ENCODE data around the gene CHRNA1.

Gene CHRNA1

DNA sequence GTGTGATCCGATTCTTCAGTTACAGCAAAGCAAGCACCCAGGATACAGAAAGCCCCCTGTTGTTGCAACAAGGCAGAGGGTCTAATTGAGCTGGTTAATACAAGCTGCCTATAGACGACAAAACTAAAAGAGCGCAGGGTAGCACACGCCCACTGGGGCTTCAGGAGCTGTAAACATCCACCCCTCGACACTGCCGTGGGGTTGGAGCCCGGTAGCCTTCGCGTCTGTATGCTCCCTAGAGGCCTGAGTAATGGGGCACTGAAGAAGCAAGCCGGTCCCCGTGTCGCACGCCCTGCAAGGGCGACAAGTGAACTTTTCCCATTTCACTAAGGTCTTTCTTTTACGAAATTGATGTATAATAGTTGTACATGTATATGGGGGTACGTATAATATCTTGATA is 24.7 kb upstream of the CHRNA1 start:
- H3K27me3 Mint-ChIP-seq: peaks cover 13% of the 10 kb centered on the region
- no peak for DNase-seq (ENCODE audit: low spot score in 2 of 2)

DNA sequence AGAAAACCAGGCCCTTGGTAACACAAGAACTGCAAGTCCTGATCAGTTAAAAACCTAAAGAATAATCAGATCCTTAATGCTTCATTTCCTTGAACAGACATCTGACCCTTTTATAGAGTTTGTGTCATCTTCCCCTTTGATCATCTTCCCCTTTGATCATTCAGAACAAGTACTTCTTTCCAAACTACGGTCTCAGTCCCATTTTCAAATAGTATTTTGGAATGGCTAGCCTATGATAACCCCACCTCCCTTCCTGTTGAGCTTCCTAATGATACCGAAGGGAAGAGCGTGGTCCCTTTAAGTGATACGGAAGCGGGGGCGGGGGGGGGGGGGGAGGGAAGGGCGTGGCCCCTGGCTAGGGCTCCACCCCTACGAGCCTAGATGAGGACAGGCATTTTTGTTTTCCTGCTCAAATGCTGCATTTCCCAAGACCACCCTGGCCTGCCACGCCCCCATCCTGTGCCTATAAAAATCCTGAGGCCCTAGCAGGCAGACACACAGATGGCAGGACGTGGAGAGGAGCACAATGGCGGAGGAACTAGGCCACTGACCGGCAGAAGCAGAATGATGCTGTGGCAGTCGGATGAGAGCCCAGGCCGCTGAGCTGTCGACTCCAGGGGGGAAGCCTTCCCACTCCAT is 24.1 kb upstream of the CHRNA1 start:
- Mint-ChIP-seq H3K4me3 (peak overlapping the region; percentile 41), H3K27ac (no peak overlapping the region), H3K36me3 (no peaks in the 10 kb centered on the region), H3K27me3 (peaks cover 10% of the 10 kb centered on the region), H3K4me1 (peaks cover 6% of the 10 kb centered on the region), H3K9me3 (no peaks in the 10 kb centered on the region)
- ATAC-seq (ENCODE audit: low read depth) (no peak), DNase-seq (ENCODE audit: low spot score in 2 of 2) (no peak)

More for the DNA sequence above, 24.7 kb upstream of the CHRNA1 start:
- Mint-ChIP-seq H3K27ac (no peak overlapping the region), H3K4me1 (peaks cover 6% of the 10 kb centered on the region), H3K4me3 (no peak overlapping the region), H3K9me3 (no peaks in the 10 kb centered on the region), H3K36me3 (no peaks in the 10 kb centered on the region)
- no peak for ATAC-seq (ENCODE audit: low read depth)

DNA sequence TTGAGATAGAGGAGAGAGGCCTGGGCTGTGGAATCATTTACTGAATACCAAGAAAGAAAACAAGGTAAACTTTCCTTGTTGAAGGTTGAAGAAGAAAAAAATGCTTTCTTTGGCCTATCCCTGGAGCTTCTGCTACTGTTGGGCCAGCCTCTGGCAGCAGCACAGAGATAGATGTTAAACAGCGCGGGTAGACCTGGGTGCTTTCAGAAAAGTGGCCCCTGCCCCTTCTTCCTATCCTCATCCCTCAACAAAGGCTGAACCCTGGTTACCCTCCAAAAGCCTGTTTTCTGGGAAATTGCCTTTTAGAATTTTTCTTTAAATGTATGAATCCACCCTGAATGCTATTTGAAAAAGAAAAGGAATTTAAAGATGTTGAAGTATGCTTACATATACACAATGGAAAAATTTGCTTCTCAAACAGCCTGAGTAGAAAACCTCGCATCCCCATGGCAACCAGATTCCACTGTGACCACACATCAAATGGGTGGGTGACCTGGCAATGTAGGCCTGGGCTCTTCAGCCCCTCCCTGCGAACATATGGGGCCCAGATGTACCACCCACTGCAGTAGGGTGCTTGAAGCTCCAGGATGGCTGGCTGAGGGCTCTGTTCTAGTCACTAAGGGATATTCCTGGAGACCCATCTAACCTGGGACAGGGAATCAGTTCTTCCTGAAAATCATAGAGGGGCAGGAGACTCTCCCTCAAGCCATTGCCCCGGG is 23.4 kb upstream of the CHRNA1 start:
- no peak overlapping the region for H3K27ac Mint-ChIP-seq
- no peaks in the 10 kb centered on the region for H3K36me3 Mint-ChIP-seq
- DNase-seq (ENCODE audit: low spot score in 2 of 2) (no peak), ATAC-seq (ENCODE audit: low read depth) (no peak)
- H3K4me3 Mint-ChIP-seq: no peak overlapping the region
- H3K9me3 Mint-ChIP-seq: no peaks in the 10 kb centered on the region
- H3K4me1 Mint-ChIP-seq: peaks cover 6% of the 10 kb centered on the region
- H3K27me3 Mint-ChIP-seq: peaks cover 8% of the 10 kb centered on the region

- Mint-ChIP-seq H3K36me3 (no peaks in the 10 kb centered on the region), H3K4me1 (peaks cover 3% of the 10 kb centered on the region), H3K9me3 (no peaks in the 10 kb centered on the region), H3K4me3 (no peak overlapping the region), H3K27ac (no peak overlapping the region), H3K27me3 (peaks cover 15% of the 10 kb centered on the region)
- DNase-seq (ENCODE audit: low spot score in 2 of 2) (no peak), ATAC-seq (ENCODE audit: low read depth) (no peak)
Observed at GRCh38 chr2:174786066-174786725, 21.9 kb upstream of the CHRNA1 start.

- no peak for ATAC-seq (ENCODE audit: low read depth)
- H3K4me1 Mint-ChIP-seq: peaks cover 3% of the 10 kb centered on the region
- no peak overlapping the region for H3K27ac Mint-ChIP-seq
- no peaks in the 10 kb centered on the region for H3K36me3 Mint-ChIP-seq
- no peak overlapping the region for H3K4me3 Mint-ChIP-seq
- DNase-seq (ENCODE audit: low spot score in 2 of 2): no peak
- no peaks in the 10 kb centered on the region for H3K9me3 Mint-ChIP-seq
- H3K27me3 Mint-ChIP-seq: peaks cover 17% of the 10 kb centered on the region
Observed at GRCh38 chr2:174785481-174785880, 21.2 kb upstream of the CHRNA1 start.

- Mint-ChIP-seq H3K4me3 (no peak overlapping the region), H3K27me3 (peaks cover 16% of the 10 kb centered on the region), H3K27ac (no peak overlapping the region), H3K4me1 (peaks cover 3% of the 10 kb centered on the region), H3K9me3 (no peaks in the 10 kb centered on the region), H3K36me3 (no peaks in the 10 kb centered on the region)
- ATAC-seq (ENCODE audit: low read depth): no peak
- DNase-seq (ENCODE audit: low spot score in 2 of 2): no peak
Observed at GRCh38 chr2:174784909-174785308, 20.6 kb upstream of the CHRNA1 start.

GRCh38 chr2:174784316-174784715 is 20.0 kb upstream of the CHRNA1 start:
- no peaks in the 10 kb centered on the region for H3K36me3 Mint-ChIP-seq
- H3K27ac Mint-ChIP-seq: no peak overlapping the region
- H3K27me3 Mint-ChIP-seq: peaks cover 16% of the 10 kb centered on the region
- DNase-seq (ENCODE audit: low spot score in 2 of 2) (no peak), ATAC-seq (ENCODE audit: low read depth) (no peak)
- H3K9me3 Mint-ChIP-seq: no peaks in the 10 kb centered on the region
- H3K4me3 Mint-ChIP-seq: no peak overlapping the region
- peaks cover 3% of the 10 kb centered on the region for H3K4me1 Mint-ChIP-seq

- H3K4me3 Mint-ChIP-seq: no peak overlapping the region
- no peaks in the 10 kb centered on the region for H3K36me3 Mint-ChIP-seq
- H3K27ac Mint-ChIP-seq: no peak overlapping the region
- H3K27me3 Mint-ChIP-seq: peaks cover 23% of the 10 kb centered on the region
- no peaks in the 10 kb centered on the region for H3K9me3 Mint-ChIP-seq
- DNase-seq (ENCODE audit: low spot score in 2 of 2): no peak
- H3K4me1 Mint-ChIP-seq: peaks cover 6% of the 10 kb centered on the region
- no peak for ATAC-seq (ENCODE audit: low read depth)
Observed at GRCh38 chr2:174781996-174782395, 17.7 kb upstream of the CHRNA1 start.

- H3K4me3 Mint-ChIP-seq: no peak overlapping the region
- no peak overlapping the region for H3K27ac Mint-ChIP-seq
- DNase-seq (ENCODE audit: low spot score in 2 of 2): no peak
- H3K9me3 Mint-ChIP-seq: no peaks in the 10 kb centered on the region
- H3K36me3 Mint-ChIP-seq: no peaks in the 10 kb centered on the region
- H3K4me1 Mint-ChIP-seq: peaks cover 6% of the 10 kb centered on the region
- peaks cover 23% of the 10 kb centered on the region for H3K27me3 Mint-ChIP-seq
- ATAC-seq (ENCODE audit: low read depth): no peak
Observed at GRCh38 chr2:174781298-174781697, 17.0 kb upstream of the CHRNA1 start.

- no peak overlapping the region for H3K4me3 Mint-ChIP-seq
- H3K27ac Mint-ChIP-seq: no peak overlapping the region
- peaks cover 23% of the 10 kb centered on the region for H3K27me3 Mint-ChIP-seq
- peaks cover 10% of the 10 kb centered on the region for H3K4me1 Mint-ChIP-seq
- H3K9me3 Mint-ChIP-seq: no peaks in the 10 kb centered on the region
- no peak for ATAC-seq (ENCODE audit: low read depth)
- DNase-seq (ENCODE audit: low spot score in 2 of 2): no peak
- no peaks in the 10 kb centered on the region for H3K36me3 Mint-ChIP-seq
Observed at GRCh38 chr2:174780856-174781255, 16.6 kb upstream of the CHRNA1 start.

DNA sequence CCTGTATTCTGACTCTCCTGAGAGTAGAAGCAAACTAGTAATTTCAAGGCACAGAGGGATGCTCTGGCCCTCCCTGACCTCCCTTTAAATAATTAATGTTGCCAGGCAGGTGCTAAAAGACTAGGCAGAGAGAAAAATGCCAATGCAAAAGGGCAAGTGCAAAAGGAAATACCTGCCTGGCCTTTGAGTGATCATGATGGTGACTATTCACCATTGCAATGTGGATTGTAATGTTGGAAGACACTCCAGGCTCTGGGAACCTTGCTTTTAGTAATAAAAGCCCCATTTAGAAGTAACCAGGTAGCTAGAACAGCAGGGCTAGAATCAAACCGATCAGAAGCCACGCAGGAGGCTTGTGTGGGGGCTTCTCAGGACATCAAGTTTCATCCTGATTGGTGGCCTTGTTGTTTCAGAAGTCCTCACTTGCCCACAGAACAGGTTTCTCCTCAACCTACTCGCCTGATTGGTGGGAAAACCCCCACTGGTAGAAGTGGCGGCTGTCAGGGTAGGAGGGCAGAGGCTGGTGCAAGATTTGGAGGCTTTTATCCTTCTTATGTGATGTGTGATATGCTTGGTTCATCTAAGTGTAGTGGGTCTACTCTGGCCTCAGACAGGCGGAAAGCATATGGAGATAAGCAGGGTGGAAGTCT is 16.0 kb upstream of the CHRNA1 start:
- DNase-seq (ENCODE audit: low spot score in 2 of 2) (no peak), ATAC-seq (ENCODE audit: low read depth) (no peak)
- Mint-ChIP-seq H3K4me3 (no peak overlapping the region), H3K9me3 (no peaks in the 10 kb centered on the region), H3K36me3 (no peaks in the 10 kb centered on the region), H3K27me3 (peaks cover 20% of the 10 kb centered on the region), H3K4me1 (peaks cover 11% of the 10 kb centered on the region), H3K27ac (no peak overlapping the region)

DNA sequence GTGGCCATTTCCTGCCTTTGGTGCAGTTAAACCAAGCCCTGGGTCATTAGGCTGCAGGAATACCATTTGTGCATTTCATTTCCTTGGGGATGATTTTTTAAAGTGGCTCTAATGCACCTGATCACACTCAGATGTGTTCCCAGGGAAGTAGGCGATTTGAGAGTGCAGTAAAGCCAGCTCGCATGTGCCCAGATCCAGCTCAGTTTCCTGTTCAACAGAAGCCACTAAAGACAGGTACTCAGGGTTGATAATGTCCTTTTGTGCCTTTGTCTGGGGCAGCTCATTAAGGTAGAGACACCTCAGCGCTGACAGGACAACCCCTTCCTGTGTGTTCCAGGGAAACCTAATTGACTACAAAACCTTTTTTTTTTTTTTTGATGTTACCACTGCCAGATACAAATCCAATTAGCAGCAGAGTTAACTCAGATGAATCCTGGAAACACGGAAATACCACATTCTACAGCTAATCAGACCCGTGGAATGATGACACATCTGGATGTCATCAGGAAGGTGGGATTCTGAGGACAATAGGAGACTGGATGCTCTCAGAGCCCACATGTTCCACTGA is 15.2 kb upstream of the CHRNA1 start:
- DNase-seq (ENCODE audit: low spot score in 2 of 2) (no peak), ATAC-seq (ENCODE audit: low read depth) (no peak)
- Mint-ChIP-seq H3K9me3 (no peaks in the 10 kb centered on the region), H3K27ac (no peak overlapping the region), H3K36me3 (no peaks in the 10 kb centered on the region), H3K27me3 (peaks cover 16% of the 10 kb centered on the region), H3K4me1 (peaks cover 11% of the 10 kb centered on the region), H3K4me3 (no peak overlapping the region)

GRCh38 chr2:174778085-174778981 is 14.1 kb upstream of the CHRNA1 start:
- H3K4me3 Mint-ChIP-seq: no peak overlapping the region
- no peaks in the 10 kb centered on the region for H3K36me3 Mint-ChIP-seq
- no peaks in the 10 kb centered on the region for H3K9me3 Mint-ChIP-seq
- H3K4me1 Mint-ChIP-seq: peaks cover 11% of the 10 kb centered on the region
- DNase-seq (ENCODE audit: low spot score in 2 of 2) (no peak), ATAC-seq (ENCODE audit: low read depth) (peak; percentile 67)
- peaks cover 16% of the 10 kb centered on the region for H3K27me3 Mint-ChIP-seq
- peak overlapping the region; percentile 77 for H3K27ac Mint-ChIP-seq
